Activated gamma-delta T cell treated with Interleukin-2 at 50 U/mL for 16 hours (primary cell): ENCODE results near the gene PDGFA.

Experiments
- DNase-seq: peaks from one replicate; pipeline ENCODE4 v3.0.0-alpha.2; 2020

Gene PDGFA

DNA sequence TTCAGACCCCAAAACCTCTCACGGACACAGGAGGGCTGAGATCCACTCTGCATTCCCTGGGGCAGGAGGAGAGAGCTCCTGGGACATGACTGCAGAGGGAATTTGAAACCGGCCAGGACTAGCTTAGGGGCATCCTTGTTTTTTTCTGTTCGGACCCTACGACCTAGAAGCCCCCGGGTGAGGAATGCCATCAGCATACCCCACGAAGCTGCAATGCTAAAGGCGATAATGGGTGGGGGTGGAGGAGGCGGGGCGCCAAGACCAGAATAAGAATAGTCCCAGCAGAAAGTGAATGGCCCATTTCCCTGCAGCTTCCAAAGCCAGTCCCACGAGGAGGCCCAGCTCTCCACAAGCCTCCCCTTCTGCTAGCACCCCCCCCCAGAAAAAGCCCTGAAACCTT, 4.0 kb downstream of the PDGFA start:
- no peak for DNase-seq

DNA sequence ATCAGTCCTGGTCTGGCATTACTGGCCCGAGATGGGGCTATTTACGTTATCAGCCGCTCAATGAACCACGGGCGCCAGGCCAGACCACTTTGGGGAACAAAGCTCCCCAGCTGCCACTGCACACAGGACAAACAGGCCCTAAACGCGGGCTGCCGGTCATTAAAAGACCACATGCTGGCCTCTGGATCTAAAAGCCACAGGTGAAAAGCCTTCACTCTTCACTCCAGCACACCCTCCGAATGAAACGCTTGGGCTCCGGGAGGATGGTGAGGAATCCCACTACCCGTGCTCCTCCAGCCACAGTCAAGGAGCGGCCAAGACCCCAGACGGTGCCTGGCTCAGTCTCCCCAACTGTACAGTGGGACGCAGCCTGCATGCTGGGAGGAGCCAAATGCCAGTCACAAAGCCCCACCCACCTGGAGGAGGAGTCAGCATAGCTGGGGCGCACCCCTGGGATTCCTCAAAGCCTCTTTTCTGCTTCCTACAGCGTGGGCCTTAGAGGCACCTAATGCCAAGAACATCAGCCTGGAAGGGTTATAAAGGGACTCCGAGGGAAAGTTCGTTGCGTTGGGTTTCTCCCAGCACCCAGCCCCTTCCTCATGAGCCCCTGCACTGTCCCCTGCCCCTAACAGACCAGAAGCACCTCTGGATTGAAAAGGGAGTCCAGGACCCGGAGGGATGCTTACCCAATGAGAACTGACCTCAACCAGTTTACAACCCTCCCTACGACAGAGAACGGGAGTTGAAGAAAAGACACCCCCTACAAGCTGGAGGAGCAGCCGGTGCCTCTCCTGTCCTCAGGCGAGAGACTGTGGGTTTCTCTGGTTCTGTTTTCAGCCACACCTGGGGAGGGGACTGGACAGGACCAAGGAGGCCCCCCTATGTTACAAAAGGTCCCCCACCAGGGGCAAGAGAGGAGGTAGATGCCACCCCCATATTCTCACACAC, 4.7 kb downstream of the PDGFA start:
- DNase-seq = no peak

DNA sequence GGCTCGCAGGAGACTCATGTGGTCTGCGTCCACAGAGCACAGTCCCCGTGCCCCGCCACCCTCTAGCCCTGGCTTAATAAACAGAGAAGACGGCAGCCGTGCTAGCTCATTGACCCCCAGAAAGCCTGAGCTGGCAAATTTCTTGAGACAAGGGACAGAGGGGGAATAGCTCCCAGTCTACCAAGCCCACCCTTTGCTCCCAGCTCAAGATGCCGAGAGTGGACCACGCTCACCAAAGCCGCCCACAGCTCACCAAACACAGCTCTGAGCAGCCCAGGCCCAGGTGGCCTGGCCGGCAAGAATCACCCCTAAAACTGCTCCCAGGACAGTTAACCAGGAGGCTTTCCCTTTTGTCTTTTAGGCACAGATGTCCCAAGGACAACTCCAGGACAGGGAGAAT, 5.4 kb downstream of the PDGFA start:
- no peak for DNase-seq

DNA sequence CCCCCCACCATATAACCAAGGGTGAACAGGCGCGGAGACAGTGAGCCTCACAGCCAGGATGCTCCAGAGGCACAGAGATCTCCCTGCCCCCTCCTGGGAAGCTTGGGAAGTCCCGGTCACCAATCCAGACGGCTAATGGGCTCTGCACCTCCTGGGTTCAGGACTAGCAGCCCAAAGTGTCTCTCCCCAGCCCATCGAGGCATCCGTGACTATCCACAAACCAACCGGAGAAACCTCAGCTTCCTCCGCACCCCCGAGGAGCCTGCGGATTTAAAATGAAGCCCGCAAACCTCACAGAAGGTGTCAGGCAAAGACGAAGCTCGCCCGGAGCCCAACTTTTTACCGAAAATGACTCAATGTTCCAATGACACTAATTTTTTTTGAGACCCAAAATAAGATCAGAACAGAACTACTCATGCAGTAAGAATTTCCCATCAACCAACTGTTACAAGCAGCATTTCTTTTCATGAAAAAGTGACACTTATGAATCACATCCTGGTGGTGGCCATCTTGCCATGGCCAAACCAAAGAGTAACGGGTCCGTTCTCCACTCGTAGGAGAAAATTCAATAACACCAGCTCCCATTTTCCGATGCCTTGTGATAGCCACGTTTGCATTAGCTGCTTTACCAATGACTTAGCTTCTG, 6.0 kb downstream of the PDGFA start:
- no peak for DNase-seq

DNA sequence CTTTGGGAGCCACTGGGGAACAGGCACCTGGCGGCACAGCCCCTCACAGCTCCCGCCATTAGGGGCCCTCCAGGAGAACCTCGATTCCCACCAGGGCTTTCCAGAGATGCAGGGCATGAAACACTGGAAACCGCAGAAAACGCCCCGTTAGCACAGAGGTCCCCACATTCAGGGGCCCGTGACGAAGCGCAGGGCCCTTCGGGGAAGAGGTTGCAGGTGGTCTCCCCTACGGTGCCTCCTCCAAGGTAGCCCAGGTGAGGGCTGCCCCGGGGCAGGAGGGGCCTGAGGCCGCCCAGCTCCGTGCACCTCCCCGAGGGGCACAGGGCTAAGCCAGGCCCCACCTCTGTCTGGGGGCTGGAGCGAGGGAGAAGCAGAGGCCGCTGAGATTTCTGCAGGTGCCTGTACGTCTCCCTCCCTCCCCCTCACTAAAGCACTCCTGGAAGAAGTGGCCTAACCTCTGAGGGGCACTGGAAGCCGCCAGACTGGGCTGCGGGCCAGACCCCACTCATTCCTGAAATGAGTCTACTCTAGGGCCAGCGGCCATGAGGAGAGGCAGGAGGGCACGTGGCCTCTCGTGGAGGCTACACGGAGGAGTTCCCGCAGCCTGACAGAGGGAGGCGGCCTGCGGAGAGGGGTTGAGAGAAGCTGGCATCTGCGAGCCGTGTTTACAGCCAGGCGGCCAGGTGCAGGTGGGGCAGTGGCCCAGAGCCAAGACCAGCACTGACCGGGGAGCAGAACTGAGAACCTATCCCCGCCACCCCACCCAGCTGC, 6.9 kb downstream of the PDGFA start:
- DNase-seq = no peak

DNA sequence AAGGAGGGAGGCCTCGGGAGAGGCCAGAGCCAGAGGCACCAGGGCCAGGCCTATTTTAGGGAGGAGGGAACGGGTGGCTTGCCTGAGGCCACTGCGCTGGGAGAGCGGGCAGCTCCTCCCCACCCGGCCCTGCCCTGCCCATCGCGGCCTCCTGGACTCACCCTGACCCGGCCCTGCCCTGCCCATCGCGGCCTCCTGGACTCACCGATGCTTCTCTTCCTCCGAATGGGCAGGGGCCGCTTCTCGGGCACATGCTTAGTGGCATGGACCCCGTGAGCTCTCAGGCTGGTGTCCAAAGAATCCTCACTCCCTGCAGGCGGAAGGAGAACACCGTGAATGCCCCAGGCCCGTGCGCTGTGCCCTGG, 7.5 kb downstream of the PDGFA start:
- DNase-seq = no peak

DNA sequence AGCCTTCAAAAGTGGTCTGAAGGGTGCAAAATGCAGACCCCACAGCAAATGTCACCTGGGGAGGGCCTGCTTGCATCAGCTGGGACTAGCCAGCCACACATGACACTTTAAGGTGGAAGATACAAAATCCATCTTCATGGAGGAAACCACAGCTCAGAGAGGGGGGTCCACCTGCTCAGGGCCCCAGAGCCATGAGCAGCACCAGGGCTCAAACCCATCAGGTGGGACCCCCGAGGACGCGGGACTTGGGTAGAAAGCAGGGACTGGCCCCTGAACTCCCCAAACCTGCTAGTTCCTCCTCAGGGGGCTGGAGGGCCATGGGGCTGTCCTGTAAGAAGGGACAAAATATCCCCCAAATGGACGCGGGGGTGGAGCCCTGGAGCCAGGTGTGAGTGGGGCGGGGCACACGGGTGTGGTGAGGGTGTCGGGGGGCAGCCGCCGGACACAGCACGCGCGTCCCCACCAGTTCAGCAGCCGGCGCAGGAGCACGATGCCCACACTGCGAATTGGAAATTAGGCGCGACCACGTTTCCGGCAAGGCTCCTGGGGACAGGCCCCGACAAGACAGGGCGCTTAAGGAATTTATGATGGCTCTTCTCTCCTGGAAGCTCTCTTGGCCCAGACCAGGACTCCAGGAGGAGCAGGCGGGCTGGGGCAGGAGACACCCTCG, 8.0 kb downstream of the PDGFA start:
- DNase-seq = no peak

DNA sequence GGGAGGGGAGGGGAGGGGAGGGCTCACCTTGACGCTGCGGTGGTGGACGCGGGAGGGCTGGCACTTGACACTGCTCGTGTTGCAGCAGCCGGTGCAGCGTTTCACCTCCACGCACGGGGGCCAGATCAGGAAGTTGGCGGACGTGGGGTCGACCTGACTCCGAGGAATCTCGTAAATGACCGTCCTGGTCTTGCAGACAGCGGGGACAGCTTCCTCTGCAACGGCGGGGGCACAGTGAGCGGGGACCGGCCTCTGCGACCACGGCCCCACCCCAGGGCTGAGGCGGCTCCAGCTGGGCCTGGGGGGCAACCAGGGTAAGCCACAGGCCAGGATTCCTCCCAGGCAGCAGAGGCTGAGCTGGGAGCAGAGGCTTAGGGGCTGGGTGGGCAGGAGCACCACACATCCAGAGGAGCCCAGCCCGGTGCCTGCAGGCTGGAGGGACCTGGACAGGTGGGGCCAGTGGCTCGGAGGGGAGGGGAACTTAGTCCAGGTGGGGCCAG, 8.8 kb downstream of the PDGFA start:
- DNase-seq = no peak

DNA sequence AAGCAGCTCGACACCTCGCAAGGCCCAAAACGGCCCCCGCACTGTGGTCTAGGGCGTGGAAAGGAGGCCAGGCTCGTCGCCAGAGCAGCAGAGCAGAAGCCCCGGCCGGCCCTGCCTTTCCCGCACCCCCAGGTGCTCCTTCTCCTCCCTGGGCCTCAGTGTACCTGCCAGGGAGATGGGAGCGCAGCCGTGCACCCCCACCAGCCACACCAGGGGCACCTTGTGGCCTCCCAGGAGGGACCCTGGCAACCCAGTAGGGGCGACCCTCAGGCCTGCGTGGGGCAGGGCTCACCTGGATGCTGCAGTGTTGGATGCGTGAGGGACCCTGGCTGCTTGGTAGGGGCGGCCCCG, 9.5 kb downstream of the PDGFA start:
- DNase-seq = no peak

DNA sequence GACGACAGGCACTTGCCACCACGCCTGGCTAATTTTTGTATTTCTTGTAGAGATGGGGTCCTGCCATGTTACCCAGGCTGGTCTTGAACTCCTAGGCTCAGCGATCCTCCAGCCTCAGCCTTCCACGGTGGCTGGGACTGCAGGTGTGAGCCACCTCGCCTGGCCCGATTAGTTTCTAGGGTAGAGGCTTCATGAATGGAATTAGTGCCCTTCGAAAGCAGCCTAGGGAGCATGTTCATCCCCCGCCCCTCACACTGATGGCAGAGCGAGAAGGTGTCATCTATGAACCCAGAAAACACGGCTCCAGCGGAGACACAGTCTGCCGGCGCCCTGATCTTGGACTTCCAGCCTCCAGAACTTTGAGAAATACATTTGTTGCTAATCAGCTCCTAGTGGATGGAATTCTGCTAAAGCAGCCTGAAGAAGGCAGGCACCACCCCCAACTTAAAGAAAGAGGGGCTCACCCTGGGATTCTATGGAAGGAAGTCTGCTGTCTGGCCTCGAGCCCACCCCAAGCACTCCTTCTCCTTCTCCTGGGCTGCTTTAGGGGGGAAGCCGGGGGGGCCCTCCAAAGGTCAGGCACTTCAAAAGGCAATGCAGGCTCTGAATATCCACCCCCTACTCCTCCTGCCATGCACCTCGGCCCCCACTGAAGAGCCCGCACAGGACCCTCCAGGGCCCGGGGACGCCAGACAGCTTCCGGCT, 10.1 kb downstream of the PDGFA start:
- DNase-seq = no peak

DNA sequence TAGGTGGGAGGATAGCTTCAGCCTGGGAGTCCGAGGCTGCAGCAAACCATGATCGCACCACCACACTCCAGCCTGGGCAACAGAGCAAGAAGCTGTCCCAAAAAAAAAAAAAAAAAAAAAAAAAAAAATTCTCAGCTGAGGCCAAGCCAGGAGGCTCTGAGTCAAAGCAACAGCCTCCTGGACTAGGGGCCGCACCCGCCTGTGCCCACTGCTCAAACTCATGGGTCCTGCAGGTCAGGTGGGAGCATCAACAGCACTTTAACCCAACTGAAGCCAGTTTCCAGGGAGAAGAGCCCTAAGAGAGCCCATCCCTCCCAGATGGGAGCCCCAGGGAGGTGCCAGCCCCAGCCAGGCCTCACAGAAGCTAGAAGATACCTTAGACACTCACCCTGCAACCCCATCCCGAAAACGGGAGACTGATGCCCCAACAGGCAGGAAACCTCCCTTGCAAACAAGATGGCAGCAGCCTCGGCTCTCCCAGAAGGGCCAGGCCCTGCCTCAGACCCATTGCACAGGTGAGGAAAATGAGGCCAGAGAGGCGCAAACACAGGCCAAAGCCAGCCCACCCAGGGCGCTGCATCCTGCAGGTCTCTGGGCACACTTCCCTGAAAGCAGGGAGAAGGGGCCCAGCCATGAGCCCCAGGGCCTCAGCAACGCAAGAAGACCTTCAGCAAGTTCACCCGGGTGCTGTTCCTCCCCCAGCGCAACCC, 11.0 kb downstream of the PDGFA start:
- no peak for DNase-seq

DNA sequence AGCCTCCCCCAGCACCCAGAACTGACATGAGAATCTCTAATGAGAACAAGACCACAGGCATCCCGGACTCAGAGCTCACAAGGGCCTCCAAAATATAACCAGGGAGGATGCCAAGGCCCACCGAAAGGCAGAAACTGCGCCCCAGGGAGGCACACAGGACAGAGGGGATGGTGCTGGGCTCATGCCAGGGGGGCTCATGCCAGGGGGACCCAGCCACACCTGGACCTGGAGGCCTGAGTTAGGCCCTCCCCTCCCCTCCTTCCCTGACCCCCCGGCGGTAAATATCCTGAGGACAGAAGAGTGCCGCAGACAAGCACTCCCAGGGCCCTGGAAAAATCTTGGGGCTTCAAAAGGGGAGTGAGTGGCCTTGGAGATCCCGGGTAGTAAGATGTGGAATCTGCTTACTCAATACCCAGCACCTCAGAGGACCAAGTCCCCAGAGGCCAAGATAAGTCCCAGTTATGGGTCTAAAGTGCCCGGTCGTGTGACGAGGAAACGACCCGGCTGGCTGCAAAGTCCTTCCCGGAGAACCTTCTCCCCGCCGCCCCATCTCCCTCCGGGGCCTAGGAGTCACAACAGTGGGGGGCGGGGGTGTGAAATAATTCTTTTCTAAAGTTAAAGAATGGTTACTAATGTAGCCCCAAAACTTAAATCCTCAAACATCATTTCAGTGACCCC, 11.9 kb downstream of the PDGFA start:
- no peak for DNase-seq

DNA sequence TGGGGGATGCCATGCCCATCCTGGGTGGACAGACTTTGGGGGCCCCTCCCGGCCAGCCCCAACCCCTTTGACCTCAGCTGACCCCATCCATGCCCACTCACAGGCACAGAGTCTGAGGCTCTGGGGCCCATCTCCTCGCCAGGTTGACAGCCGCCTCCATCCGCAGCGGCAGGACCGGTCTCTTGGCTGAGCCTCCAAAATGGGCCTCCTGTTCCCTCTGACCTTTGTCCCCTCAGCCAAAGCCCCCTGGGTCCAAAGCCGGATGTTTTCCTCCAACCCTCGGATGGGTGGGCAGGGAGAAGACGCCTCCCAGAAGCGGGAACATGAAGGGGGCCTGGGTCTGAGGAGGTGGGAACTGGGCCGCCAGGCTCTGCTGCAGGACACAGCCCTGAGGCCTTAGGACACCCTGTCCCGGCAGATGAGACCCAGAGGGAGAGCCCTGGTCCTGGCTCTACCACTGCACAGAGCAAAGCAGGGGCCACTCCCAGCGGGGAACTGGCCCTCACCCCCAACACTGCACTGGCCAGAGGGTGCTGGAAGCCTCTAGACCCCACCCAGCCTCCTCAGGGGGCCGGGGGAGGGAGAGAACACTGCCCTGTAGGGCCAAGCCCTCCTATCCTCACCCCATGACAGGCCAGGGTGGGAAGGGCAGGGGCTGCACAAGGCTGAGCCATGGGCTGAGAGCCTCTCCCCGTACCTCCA, 12.6 kb downstream of the PDGFA start:
- no peak for DNase-seq

DNA sequence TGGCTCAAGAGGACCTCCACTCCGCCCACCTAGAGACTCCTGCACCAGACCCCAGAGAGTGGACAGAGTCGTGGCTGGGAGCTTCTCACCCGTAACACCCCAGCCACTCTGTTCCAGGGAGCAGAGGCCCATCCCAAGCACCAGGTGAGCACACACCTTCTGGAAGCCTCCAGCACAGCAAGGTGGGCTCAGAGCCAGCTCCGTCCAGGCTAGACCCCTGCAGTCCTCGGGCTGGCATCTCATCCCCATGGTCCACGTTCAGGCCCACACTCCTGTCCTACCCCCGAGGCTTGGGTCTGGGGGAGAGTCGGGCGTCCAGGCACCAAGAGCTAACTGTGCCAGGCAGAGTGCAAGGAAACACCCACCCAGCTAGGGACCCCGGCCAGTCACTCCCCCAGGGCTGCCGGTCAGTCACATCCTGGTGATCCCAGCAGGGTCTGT, 13.2 kb downstream of the PDGFA start:
- DNase-seq = no peak

DNA sequence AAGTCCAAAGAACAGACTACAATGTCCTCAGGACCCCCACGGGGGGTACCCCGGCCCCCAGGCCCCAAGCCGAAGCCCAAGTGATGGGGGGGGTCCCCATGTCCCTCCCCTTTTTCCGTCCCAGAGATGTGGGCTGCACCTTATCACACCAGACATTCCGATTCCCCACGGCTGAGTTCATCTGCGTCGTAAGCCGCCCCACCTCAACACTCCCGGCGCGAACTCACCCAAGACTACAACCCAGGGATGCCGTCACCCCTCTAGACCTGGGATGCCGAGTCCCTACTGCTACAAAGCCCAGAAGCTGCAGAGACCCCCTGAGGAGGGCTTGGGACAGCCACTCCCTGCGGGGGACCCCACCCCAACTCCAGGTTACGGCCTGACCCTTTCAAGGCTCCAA, 14.5 kb downstream of the PDGFA start:
- DNase-seq = no peak

DNA sequence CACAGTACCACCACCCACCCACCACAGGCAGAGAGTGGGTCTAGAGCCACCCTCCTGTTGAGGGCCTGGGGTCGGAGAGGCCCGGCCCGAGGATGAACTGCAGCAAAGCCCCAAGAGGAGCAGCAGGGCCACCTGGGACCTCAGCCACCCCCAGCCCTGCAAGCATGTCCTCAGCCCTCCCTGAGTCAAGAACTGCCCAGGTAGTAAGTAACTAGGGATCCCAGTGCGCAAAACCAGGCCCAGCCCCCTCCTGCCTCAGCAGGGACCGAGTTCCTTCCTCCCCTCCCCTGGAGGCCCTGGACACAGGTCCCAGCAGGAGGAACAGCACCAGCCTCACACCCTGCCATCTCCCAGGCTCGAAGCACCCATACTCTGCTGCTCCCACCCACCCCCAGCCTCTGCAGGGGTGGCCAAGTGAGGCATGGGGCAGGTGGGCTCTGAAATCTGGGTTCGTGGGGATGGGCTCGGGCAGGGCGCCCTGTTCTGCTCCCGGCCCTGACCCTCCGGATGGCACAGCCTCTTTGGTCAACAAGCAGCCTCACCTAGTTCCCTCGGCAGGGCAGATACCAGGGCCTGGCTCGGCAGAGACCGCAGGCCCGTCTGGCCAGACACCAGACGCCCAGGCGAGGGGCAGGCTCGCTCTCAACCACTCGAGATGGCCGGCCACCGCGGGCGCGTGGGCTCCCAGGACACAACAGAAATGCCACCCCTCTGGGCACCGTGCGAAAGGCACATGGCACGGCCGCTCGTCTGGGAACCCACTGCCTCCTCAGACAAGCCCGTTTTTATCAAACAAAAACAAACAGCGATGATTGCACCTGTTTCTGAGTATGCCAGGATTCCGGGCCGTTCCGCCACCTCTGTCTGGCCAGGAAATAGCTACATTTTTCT, 15.2 kb downstream of the PDGFA start:
- DNase-seq = no peak

DNA sequence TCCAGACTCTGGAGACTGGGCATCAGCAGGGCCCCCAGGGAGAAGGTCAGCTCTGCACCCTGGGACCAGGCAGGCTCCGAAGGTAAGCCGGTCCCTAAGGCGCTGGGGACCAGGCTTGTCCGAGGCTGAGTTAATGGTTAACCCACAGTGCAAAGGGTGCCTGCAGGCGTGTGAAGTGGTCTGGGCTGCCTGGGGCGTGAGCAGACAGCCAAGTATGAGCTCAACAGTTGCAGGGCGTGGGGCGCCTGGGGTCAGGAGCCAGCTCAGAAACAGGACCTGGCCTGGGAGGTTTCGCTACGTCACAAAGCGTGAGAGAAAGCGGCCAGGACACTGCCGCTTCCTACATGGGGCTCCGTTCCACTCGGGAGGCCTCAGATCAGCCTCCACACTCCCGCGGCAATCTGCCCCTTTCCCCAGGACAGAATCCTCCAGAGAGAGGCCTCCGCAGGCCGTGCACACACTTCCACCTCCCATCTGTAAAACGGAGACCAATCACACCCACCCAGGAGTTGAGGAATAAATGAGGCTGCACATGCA, 16.0 kb downstream of the PDGFA start:
- DNase-seq = no peak

DNA sequence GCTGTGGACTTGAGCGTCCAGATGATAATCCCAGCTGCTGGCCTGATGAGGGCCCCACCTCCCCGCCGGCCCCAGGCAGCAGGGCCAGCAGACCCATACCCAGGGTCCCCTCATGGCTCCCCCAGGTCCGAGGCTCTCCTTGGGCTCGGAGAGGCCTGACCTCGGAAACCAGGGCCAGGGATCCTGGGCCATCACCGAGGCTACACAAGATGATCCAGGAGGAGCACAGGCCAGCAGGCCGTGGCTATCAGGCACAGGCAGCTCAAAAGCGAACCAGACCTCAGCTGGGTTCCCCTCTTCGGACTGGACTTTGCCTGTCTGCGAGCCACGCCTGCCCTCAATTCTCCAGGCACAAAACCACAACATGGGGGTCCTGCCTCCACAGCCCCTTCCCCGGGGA, 17.4 kb downstream of the PDGFA start:
- DNase-seq = no peak

DNA sequence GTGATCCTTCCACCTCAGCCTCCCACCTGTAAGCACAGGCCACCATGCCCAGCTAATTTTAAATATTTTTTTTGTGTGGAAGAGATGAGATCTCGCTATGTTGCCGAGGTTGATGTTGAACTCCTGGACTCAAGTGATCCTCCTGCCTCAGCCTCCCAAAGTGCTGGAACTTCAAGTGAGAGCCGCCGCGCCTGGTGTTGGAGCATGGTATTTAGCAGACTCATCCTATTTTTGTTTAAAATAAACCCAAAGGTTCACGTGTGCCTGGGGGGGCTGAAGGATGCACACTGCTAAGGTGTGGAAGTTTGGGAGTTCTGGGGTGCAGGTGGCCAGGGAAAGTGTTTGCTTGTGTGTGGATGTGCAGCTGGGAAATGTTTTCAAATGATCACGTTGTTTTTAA, 18.1 kb downstream of the PDGFA start:
- DNase-seq = no peak
